Activated CD8-positive, alpha-beta memory T cell treated with anti-CD3 and anti-CD28 coated beads for 36 hours (primary cell): ENCODE data around the gene HLA-E. TPM values are rescaled to one million over a fixed set of nuclear protein-coding genes. Genes with fewer than 3 reads are reported as not detected.
"Not testable (repeated sequence)": the region's sequence is repeated elsewhere in the genome, so short reads cannot be mapped to it uniquely, and the experiment has no call there.

ENCODE experiments used
- CTCF ChIA-PET: fragments of 350-600 bp; sonication (Branson Sonifier 250); formaldehyde crosslinking; loops from one replicate; lab custom pipeline; 2021; ENCODE audit warnings: antibody characterized with exemption; lab: Charles Lee
- POLR2A ChIA-PET: fragments of 350-600 bp; sonication (Branson Sonifier 250); formaldehyde crosslinking; loops from one replicate; lab custom pipeline; 2021; ENCODE audit warnings: antibody characterized with exemption; lab: Charles Lee
- total RNA-seq, 2 experiments: library from RNA; stranded (reverse); gene quantifications; one replicate each; pipeline ENCODE4 v1.2.3, GENCODE V29; 2021

The HLA-E gene
- total RNA-seq, 2 experiments from 2014 or later: 349 to 357 TPM

GRCh38 chr6:30494291-30494861 lies 5.1 kb downstream of the HLA-E start:
- ChIA-PET CTCF (interaction anchor here (0.6 to 7.9 kb wide), 7 partner anchors 11 to 61 kb away, joined by 3 to 81 read pairs (median 4); partner anchors contain the start of gene GNL1), POLR2A (interaction anchor here (0.6 to 2.1 kb wide), 8 partner anchors 10 to 63 kb away, joined by 3 to 11 read pairs (median 4); partner anchors contain the start of genes GNL1 and PRR3)

GRCh38 chr6:30495060-30495459 lies 5.8 kb downstream of the HLA-E start:
- CTCF ChIA-PET: interaction anchor here (2.1 to 7.9 kb wide), 2 partner anchors 35 to 49 kb away, joined by 7 to 81 read pairs; no protein-coding TSS in a partner anchor
- POLR2A ChIA-PET: interaction anchor here (2.0 kb wide), 1 partner anchor 33 kb away, joined by 11 read pairs; no protein-coding TSS in a partner anchor

GRCh38 chr6:30495993-30496392 lies 6.7 kb downstream of the HLA-E start:
- ChIA-PET CTCF (interaction anchor here (0.8 to 7.9 kb wide), 8 partner anchors 12 to 47 kb away, joined by 3 to 81 read pairs (median 3); no protein-coding TSS in a partner anchor), POLR2A (interaction anchor here (1.0 to 1.2 kb wide), 2 partner anchors 34 to 75 kb away, joined by 3 to 5 read pairs; partner anchors contain the start of gene ABCF1)

GRCh38 chr6:30497261-30497599 lies 7.9 kb downstream of the HLA-E start:
- POLR2A ChIA-PET: not testable (repeated sequence)
- CTCF ChIA-PET: interaction anchor here (0.9 to 7.9 kb wide), 4 partner anchors 12 to 46 kb away, joined by 3 to 81 read pairs (median 8); no protein-coding TSS in a partner anchor

GRCh38 chr6:30497714-30498113 lies 8.4 kb downstream of the HLA-E start:
- ChIA-PET CTCF (interaction anchor here (2.9 kb wide), 1 partner anchor 44 kb away, joined by 12 read pairs; no protein-coding TSS in a partner anchor), POLR2A (no interaction called here)

GRCh38 chr6:30498705-30499104 lies 9.4 kb downstream of the HLA-E start:
- CTCF ChIA-PET: interaction anchor here (0.6 to 1.1 kb wide), 2 partner anchors 15 to 605 kb away, joined by 3 read pairs; no protein-coding TSS in a partner anchor

GRCh38 chr6:30500421-30501355 lies 11.4 kb downstream of the HLA-E start:
- ChIA-PET POLR2A (interaction anchor here (0.5 to 1.3 kb wide), 4 partner anchors 9 to 512 kb away, joined by 4 to 5 read pairs (median 5); no protein-coding TSS in a partner anchor), CTCF (interaction anchor here (0.8 to 1.8 kb wide), 9 partner anchors 10 to 41 kb away, joined by 3 to 7 read pairs (median 3); no protein-coding TSS in a partner anchor)

More at GRCh38 chr6:30498705-30499104, 9.4 kb downstream of the HLA-E start:
- POLR2A ChIA-PET: not testable (repeated sequence)

GRCh38 chr6:30507849-30508827 lies 18.8 kb downstream of the HLA-E start:
- POLR2A ChIA-PET: interaction anchor here (0.6 kb wide), 1 partner anchor 8 kb away, joined by 3 read pairs; no protein-coding TSS in a partner anchor
- CTCF ChIA-PET: interaction anchor here (0.9 to 2.4 kb wide), 4 partner anchors 14 to 33 kb away, joined by 3 to 10 read pairs (median 4); no protein-coding TSS in a partner anchor

GRCh38 chr6:30508890-30509736 lies 19.8 kb downstream of the HLA-E start:
- ChIA-PET POLR2A (interaction anchor here (0.9 to 1.3 kb wide), 4 partner anchors 8 to 62 kb away, joined by 3 to 8 read pairs (median 4); partner anchors contain the start of gene ABCF1), CTCF (interaction anchor here (0.9 to 2.4 kb wide), 5 partner anchors 18 to 36 kb away, joined by 3 to 10 read pairs (median 5); no protein-coding TSS in a partner anchor)

- ChIA-PET CTCF (interaction anchor here (0.6 to 2.4 kb wide), 9 partner anchors 17 to 87 kb away, joined by 3 to 10 read pairs (median 4); no protein-coding TSS in a partner anchor), POLR2A (interaction anchor here (1.3 kb wide), 1 partner anchor 18 kb away, joined by 8 read pairs; no protein-coding TSS in a partner anchor)
Observed at GRCh38 chr6:30510419-30511168, 21.3 kb downstream of the HLA-E start.

GRCh38 chr6:30511169-30511546 lies 21.8 kb downstream of the HLA-E start:
- ChIA-PET CTCF (interaction anchor here (0.9 to 1.6 kb wide), 6 partner anchors 17 to 86 kb away, joined by 3 to 7 read pairs (median 4); no protein-coding TSS in a partner anchor), POLR2A (no interaction called here)

GRCh38 chr6:30513451-30513850 lies 24.1 kb downstream of the HLA-E start:
- POLR2A ChIA-PET: no interaction called here
- CTCF ChIA-PET: interaction anchor here (1.0 to 2.0 kb wide), 3 partner anchors 14 to 19 kb away, joined by 3 to 6 read pairs (median 4); no protein-coding TSS in a partner anchor

GRCh38 chr6:30515106-30515505 lies 25.8 kb downstream of the HLA-E start:
- CTCF ChIA-PET: interaction anchor here (1.2 to 2.0 kb wide), 2 partner anchors 15 to 17 kb away, joined by 3 to 6 read pairs; no protein-coding TSS in a partner anchor
- POLR2A ChIA-PET: no interaction called here

- CTCF ChIA-PET: interaction anchor here (0.7 to 1.4 kb wide), 5 partner anchors 11 to 23 kb away, joined by 3 to 4 read pairs (median 3); no protein-coding TSS in a partner anchor
- POLR2A ChIA-PET: interaction anchor here (0.6 to 1.4 kb wide), 6 partner anchors 8 to 1042 kb away, joined by 3 to 13 read pairs (median 5); no protein-coding TSS in a partner anchor
Observed at GRCh38 chr6:30515944-30516753, 26.8 kb downstream of the HLA-E start.

GRCh38 chr6:30516754-30517076 lies 27.4 kb downstream of the HLA-E start:
- CTCF ChIA-PET: interaction anchor here (0.7 to 1.4 kb wide), 5 partner anchors 10 to 23 kb away, joined by 3 to 4 read pairs (median 3); no protein-coding TSS in a partner anchor
- POLR2A ChIA-PET: interaction anchor here (0.6 to 1.4 kb wide), 6 partner anchors 9 to 1042 kb away, joined by 3 to 13 read pairs (median 5); no protein-coding TSS in a partner anchor
